ENCODE results near the gene ATF2. TPM values are rescaled to one million over a fixed set of nuclear protein-coding genes. Genes with fewer than 3 reads are reported as not detected.

The ATF2 gene
- total RNA-seq, 1 donor from 2014 or later = 71.0 TPM

DNA sequence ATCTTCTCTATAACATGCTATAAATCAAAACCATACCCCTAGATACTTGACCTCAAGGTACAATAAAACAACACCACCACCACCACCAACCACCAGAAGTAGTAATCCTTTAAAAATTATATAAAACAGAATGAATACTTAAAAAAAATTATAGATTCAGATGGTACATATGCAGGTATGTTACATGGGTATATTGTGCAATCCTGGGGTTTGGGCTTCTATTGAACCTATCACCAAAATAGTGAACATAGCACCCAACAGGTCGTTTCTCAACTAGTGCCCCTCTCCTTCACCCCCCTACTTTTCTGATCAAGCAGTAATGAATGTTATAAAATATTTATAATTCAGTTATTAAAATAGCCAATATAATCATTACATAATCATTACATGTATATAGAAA, 91.7 kb downstream of the ATF2 start:
- no peak for DNase-seq (ENCODE audit: extremely low spot score, unreplicated experiment)
- TF ChIP-seq, protein P1, sequence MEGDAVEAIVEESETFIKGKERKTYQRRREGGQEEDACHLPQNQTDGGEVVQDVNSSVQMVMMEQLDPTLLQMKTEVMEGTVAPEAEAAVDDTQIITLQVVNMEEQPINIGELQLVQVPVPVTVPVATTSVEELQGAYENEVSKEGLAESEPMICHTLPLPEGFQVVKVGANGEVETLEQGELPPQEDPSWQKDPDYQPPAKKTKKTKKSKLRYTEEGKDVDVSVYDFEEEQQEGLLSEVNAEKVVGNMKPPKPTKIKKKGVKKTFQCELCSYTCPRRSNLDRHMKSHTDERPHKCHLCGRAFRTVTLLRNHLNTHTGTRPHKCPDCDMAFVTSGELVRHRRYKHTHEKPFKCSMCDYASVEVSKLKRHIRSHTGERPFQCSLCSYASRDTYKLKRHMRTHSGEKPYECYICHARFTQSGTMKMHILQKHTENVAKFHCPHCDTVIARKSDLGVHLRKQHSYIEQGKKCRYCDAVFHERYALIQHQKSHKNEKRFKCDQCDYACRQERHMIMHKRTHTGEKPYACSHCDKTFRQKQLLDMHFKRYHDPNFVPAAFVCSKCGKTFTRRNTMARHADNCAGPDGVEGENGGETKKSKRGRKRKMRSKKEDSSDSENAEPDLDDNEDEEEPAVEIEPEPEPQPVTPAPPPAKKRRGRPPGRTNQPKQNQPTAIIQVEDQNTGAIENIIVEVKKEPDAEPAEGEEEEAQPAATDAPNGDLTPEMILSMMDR (IDR thresholded peaks at IDR 0.05) = no peak
- Mint-ChIP-seq H3K27me3 (ENCODE audit: unreplicated experiment) (no peaks in the 10 kb centered on the region), H3K27ac (ENCODE audit: unreplicated experiment) (no peak overlapping the region), H3K9me3 (ENCODE audit: unreplicated experiment) (no peaks in the 10 kb centered on the region), H3K36me3 (ENCODE audit: unreplicated experiment) (peaks cover 26% of the 10 kb centered on the region), H3K4me1 (ENCODE audit: unreplicated experiment) (peaks cover 16% of the 10 kb centered on the region), H3K4me3 (ENCODE audit: unreplicated experiment) (no peak overlapping the region)

DNA sequence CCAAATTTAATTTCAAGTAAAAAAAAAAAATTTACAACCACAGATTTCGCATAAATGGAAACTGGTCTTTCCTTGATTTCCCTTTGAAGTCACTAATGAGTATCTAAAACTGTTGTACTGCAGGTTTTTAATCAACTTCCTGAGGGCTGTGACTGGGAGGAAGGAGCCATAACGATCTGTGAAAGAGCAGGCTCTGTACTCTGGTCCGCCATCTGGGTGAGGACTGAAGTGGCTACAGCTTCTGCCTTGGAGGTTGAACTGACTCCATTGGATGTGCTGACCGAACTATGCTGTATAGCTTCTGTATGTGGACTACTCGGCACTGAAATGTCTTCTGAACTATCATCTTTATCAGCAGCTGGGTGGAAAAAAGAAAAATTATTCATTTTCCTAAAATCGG, 93.5 kb downstream of the ATF2 start:
- H3K4me1 Mint-ChIP-seq (ENCODE audit: unreplicated experiment) = no peaks in the 10 kb centered on the region
- TF ChIP-seq, protein P1 (IDR thresholded peaks at IDR 0.05) = no peak
- no peak overlapping the region for H3K27ac Mint-ChIP-seq (ENCODE audit: unreplicated experiment)
- peaks cover 26% of the 10 kb centered on the region for H3K36me3 Mint-ChIP-seq (ENCODE audit: unreplicated experiment)
- no peaks in the 10 kb centered on the region for H3K9me3 Mint-ChIP-seq (ENCODE audit: unreplicated experiment)
- no peak for DNase-seq (ENCODE audit: extremely low spot score, unreplicated experiment)
- no peak overlapping the region for H3K4me3 Mint-ChIP-seq (ENCODE audit: unreplicated experiment)
- H3K27me3 Mint-ChIP-seq (ENCODE audit: unreplicated experiment) = no peaks in the 10 kb centered on the region

DNA sequence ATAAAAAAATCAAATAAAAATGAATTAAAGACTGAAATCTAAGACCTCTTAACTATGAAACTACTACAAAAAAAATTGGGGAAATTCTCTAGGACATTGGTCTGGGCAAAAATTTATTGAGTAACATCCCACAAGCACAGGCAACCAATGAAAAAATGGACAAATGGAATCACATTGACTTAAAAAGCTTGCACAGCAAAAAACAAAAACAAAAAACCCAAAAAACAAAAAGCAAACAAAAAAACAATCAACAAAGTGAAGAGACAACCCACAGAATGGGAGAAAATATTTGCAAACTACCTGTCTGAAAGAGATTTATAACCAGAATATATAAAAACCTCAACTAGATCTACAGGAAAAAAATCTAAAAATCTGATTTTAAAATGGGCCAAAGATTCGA, 99.5 kb downstream of the ATF2 start:
- Mint-ChIP-seq H3K4me1 (ENCODE audit: unreplicated experiment) (no peaks in the 10 kb centered on the region), H3K9me3 (ENCODE audit: unreplicated experiment) (peaks cover 7% of the 10 kb centered on the region), H3K4me3 (ENCODE audit: unreplicated experiment) (no peak overlapping the region), H3K36me3 (ENCODE audit: unreplicated experiment) (peaks cover 22% of the 10 kb centered on the region), H3K27me3 (ENCODE audit: unreplicated experiment) (no peaks in the 10 kb centered on the region), H3K27ac (ENCODE audit: unreplicated experiment) (no peak overlapping the region)
- DNase-seq (ENCODE audit: extremely low spot score, unreplicated experiment) = no peak
- TF ChIP-seq, protein P1 (IDR thresholded peaks at IDR 0.05) = no peak

DNA sequence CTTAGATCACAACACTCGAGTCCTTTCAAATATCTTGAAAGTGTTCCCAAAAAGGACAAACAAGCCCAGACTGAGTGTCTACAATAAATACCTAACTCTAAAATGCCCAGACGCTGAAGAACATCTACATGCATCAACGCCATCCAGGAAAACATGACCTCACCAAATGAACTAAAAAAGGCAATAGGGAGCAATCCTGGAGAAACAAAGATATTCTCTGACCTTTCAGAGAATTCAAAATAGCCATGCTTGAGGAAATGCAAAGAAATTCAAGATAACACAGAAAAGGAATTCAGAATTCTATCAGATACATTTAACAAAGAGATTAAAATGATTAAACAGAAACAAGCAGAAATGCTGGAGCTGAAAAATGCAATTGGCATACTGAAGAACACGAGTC, 101.6 kb downstream of the ATF2 start:
- no peak overlapping the region for H3K4me3 Mint-ChIP-seq (ENCODE audit: unreplicated experiment)
- peaks cover 20% of the 10 kb centered on the region for H3K36me3 Mint-ChIP-seq (ENCODE audit: unreplicated experiment)
- no peaks in the 10 kb centered on the region for H3K4me1 Mint-ChIP-seq (ENCODE audit: unreplicated experiment)
- peaks cover 7% of the 10 kb centered on the region for H3K9me3 Mint-ChIP-seq (ENCODE audit: unreplicated experiment)
- H3K27me3 Mint-ChIP-seq (ENCODE audit: unreplicated experiment) = no peaks in the 10 kb centered on the region
- no peak overlapping the region for H3K27ac Mint-ChIP-seq (ENCODE audit: unreplicated experiment)
- DNase-seq (ENCODE audit: extremely low spot score, unreplicated experiment) = no peak
- TF ChIP-seq, protein P1 (IDR thresholded peaks at IDR 0.05) = no peak

DNA sequence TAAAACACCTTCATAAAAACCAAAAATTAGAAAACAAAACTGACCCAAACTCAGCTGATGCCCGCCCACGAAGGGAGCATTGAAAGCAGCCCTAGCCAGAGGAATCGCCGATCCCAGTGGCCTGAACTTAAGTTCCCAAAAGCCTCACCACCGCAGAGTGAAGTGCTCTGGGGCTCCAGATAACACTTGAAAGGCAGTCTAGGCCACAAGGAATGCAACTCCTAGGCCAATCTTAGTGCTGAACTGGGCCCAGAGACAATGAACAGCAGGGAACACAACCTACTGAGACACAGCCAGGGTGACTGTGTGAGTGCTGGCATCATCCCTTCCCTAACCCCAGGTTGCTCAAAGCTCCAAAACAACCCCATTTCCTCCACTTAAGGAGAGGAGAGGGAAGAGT, 103.2 kb downstream of the ATF2 start:
- H3K9me3 Mint-ChIP-seq (ENCODE audit: unreplicated experiment) = peaks cover 7% of the 10 kb centered on the region

More for the DNA sequence above, 103.2 kb downstream of the ATF2 start:
- Mint-ChIP-seq H3K4me3 (ENCODE audit: unreplicated experiment) (no peak overlapping the region), H3K27me3 (ENCODE audit: unreplicated experiment) (no peaks in the 10 kb centered on the region), H3K4me1 (ENCODE audit: unreplicated experiment) (no peaks in the 10 kb centered on the region), H3K27ac (ENCODE audit: unreplicated experiment) (no peak overlapping the region), H3K36me3 (ENCODE audit: unreplicated experiment) (peaks cover 18% of the 10 kb centered on the region)
- DNase-seq (ENCODE audit: extremely low spot score, unreplicated experiment) = no peak
- TF ChIP-seq, protein P1 (IDR thresholded peaks at IDR 0.05) = no peak
